RPMI7951 (cell line): ENCODE measurements around the gene DRC3. TPM values are rescaled to one million over a fixed set of nuclear protein-coding genes. Genes with fewer than 3 reads are reported as not detected.

Experiments
- DNase-seq: peaks from one replicate; pipeline ENCODE4 v3.0.0-alpha.2; 2012; ENCODE audit warnings: low read depth
- total RNA-seq: library from RNA; depleted of rRNA; stranded (reverse); fragments of >200 nt; shearing (Covaris generic); gene quantifications from 2 replicates; pipeline ENCODE4 v1.2.3, GENCODE V29; 2014

DRC3 gene
- total RNA-seq, 1 experiment from 2014 or later: 2.2 TPM

DNA sequence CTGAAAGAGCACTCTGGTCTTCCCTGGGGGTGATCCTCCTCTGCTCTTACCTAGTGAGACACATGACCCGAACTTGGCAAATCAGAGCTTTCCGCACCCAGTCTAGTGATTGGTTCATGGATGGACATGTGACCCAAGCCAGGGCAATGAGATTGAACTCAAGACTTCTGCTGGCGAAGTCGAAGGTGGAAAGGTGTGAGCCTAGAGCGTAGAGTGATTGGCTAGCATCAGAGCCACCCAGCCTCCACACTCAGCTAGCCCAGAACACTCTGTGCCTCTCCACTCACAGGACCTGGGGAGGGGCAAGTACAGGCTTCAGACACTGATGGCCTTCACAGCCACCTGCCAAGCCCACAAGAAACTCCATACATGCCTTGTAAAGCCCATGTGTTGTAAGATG is 48.7 kb downstream of the DRC3 start:
- no peak for DNase-seq

DNA sequence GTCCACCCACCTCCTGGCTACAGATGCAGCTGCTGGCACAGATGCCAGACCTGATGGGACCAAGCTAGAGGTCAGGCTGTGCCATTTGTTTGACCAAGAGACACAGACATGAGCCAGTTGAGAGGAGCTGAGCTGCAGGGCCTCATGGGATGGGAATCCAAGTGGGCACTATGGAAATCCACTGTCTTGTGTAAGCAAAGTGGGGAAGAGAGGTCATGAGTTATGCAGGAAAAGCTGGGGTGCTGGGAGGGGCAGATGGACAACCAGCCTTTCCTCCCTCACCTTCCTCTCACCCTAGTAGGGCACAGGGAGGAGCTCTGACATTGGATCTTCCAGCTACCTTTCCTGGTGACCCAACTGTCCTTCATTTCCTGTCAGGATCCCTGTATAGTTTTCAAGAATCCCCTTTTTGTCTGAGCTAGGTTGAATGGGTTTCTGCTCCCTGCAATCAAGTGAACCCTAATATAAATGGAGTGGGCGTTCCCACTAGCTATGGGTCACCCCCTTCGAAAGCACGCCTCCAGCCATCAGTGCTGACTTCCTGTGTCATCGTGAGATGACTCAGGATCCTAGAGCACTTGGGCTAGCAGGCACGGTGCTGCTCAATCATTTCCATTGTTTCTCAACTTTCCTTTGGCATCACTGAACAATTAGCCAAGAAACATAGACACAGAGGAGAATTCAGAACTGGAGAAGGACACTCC is 52.7 kb downstream of the DRC3 start:
- peak; percentile 84 for DNase-seq

DNA sequence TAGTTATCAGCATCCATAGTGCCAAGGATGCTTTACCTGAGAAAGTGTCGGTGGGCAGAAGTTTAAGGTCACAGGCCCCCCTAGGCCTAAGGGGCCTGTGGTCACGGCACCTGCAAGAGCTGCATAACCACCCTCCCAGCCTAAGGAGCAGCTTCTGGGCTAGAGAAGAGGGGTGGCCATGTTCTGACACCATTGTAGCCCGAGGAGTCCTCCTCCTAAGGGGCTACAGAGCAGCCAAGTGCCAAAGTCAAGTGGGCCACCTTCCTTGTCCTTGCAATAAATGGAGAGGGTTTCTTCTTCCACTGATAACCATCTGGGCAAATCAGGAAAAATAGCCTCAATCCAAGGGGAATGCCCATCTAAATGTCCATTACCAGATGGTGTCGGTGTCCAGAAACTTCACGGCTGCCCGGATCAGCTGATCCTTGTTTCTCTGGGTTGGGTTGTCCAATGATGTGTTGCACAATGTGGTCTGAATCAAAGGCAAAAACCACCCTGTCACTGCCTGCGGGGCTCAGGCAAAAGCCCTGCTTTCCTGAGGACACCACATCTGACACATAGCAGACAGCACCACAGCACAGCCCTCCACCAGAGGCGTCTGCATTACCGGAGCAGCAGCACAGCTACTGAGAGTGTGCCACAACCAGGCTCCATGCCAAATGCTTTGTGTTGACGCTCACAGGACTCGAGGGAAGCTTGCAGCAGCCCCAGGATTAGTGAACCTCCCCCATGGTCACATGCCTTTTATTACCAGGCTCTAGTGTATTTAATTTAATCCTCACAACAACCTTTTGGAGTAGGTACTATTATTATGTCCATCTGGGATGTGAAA is 53.5 kb downstream of the DRC3 start:
- DNase-seq: peak; percentile 98

DNA sequence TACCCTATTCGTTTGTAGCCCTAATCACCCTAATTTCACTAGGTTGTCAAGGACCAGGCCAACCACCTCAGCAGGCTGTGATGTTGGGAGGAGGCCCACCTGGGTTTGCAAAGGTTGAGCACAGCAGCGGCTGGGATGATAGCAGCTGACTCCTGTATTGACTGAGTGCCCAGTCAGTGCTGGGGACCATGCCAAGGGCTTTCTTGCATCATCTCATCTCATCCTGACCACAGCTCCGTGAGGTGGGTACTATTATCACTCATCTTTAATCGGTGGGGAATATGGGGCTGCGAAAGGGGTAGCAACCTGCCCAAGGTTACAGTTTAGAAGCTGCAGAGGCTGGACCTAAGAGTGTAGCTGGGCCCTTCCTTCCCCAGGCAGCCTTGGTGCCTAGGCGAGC is 54.6 kb downstream of the DRC3 start:
- peak; percentile 42 for DNase-seq

- no peak for DNase-seq
Observed at GRCh38 chr17:18028114-18028951, 55.7 kb downstream of the DRC3 start.

GRCh38 chr17:18028952-18029540 is 56.4 kb downstream of the DRC3 start:
- DNase-seq: no peak

GRCh38 chr17:18031955-18032354 is 59.3 kb downstream of the DRC3 start:
- peak; percentile 24 for DNase-seq

GRCh38 chr17:18033442-18034099 is 60.9 kb downstream of the DRC3 start:
- DNase-seq: peak; percentile 79

GRCh38 chr17:18035704-18036103 is 63.0 kb downstream of the DRC3 start:
- no peak for DNase-seq

DNA sequence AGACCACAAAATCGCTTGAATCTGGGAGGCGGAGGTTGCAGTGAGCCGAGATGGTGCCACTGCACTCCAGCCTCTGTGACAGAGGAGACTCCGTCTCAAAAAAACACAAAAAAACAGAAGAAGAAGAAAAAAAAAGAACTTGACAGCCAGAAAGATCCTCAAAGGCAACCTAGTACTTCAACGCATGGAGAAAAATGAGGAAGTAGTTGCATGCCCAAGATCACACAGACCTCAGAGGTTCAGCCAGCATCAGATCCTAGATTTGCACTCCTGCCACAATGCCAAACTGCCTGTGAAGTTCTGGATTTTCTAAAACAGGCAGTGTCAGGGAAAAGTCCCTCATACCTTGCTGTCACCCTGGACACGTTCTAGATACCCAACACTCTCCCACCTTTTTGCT is 64.8 kb downstream of the DRC3 start:
- DNase-seq: no peak

DNA sequence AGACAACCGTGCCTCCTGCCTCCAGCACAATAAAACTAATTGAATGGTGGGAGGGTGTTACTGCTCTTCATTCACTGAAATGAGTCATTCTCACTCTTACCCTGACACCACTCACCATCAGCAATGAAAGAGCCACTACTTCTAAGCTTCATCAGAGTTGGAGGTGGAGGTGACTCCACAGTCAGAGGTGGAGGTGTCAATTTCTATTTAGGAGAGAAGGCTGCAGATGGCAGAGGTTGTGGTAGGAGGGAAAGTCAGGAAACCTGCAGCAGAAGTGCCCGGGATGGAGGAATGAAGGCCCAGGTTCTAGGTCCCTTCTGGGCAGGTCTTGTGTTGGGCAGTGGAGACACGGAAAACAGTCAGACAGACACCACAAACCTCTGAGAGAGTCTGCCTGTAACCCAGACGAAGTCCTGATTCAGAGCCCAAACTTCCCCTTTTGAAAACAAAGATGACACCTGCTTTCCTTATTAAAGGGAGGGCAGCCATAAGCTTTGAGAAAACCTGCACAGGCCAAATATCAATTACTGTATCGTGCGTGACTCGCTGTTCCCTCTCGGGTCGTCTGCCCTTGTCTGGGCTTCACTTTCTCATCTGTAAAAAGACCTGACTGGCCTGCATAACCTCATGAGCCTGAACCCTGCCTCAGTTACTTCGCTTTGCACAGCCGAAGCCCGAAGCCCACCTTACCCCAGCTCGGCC is 65.6 kb downstream of the DRC3 start:
- no peak for DNase-seq

DNA sequence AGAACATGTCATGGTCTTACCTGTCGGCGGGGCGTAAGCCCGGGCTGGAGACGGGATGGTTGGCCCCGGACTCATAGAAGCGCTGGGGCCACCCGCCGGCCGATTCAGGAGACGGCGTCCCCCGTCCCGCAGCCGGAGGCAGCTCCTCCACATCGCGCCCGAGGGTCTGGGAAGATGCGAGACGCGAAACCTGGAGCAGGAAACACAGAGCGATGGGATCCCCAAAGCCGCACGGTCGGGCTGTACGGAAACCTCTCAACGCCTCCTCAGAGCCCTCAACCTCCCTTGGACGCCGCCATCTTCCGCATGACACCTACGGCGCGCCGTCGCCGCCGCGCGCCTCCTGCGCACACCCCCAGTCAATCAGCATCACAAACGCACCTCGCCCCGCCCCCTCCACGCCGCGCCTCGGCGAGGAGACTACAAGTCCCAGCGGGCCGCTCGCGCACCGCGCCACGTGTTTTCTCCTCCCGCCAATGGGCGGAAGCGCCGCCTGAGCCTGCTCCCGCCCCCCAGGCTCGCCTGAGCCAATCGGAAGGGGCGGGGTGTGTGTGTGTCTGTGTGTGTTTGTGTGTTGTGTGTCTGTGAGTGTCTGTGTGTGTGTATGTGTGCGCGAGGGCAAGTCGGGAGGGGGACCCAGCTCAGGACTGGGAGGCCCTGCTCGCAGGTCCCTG is 66.3 kb downstream of the DRC3 start, which contains the start of the genes ATPAF2 and GID4:
Gene ATPAF2, minus strand, starts transcription at position 308 of the 674 bp plus-strand sequence. Its CDS starts 155 bp downstream, at position 153.
Gene GID4, plus strand, starts transcription at position 548 of the 674 bp plus-strand sequence. Its CDS starts 57 bp downstream, at position 605.
- DNase-seq: peak; percentile 97

DNA sequence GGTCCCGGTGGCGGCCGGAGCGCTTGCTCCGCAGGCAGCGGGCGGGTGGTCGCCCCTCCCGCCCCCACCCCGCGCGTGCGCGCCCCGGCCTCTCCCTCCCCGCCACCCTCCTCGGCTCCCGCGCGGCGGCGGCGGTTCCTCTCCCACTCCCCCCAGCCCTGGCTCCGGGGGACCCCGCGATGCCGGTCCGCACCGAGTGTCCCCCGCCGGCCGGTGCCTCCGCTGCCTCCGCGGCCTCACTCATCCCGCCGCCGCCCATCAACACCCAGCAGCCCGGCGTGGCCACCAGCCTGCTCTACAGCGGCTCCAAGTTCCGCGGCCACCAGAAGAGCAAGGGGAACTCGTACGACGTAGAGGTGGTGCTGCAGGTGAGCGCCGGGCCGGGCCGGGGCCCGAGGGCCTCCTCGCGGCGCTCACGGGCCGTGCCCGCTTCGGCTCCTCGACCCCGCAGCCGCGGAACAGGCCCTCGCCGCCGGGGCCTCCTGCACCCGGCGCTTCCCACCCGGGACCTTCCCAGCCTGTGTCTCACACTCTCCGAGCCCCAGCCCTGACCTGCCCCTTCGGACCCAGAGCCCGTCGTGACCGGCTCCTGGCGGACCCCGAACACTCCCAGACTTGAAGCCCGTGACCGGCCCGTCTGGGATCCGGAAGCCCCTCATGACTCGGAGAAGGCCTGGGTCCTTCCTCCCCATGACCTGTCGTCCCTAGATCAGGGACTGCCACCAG is 67.0 kb downstream of the DRC3 start:
- peak; percentile 20 for DNase-seq

GRCh38 chr17:18040261-18040858 is 67.7 kb downstream of the DRC3 start:
- no peak for DNase-seq

DNA sequence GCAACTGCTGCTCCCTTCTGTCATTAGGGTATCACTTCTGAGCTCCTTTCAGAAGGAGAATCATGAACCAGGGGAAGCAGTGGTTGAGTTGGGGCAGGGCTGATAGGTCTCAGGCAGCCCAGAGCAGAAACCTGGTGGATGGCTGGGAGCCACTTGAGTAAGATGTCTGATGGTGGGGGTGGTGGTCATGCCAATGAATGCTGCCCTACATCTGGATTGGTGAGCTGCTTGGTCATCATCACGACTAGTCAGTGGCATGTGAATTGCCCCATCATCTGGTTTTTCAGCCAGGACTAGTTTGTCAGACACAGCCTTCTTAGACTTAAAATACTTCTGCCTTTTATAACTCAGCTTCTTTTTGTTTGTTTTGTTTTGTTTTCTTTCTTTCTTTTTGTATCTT is 69.1 kb downstream of the DRC3 start:
- DNase-seq: peak; percentile 26

- no peak for DNase-seq
Observed at GRCh38 chr17:18042983-18043382, 70.3 kb downstream of the DRC3 start.

- no peak for DNase-seq
Observed at GRCh38 chr17:18043491-18043890, 70.8 kb downstream of the DRC3 start.

GRCh38 chr17:18044609-18045008 is 71.9 kb downstream of the DRC3 start:
- no peak for DNase-seq
